Skeletal muscle satellite cell (primary cell): ENCODE results near the gene EED.

ENCODE experiments used
- H3K27me3 ChIP-seq: 2 replicates; pipeline ENCODE4 v1.7.0; 2013; ENCODE audit warnings: low read length; ENCODE audit not compliant: control insufficient read depth, insufficient read depth
- H3K36me3 ChIP-seq: 2 replicates; pipeline ENCODE4 v1.7.0; 2013; ENCODE audit warnings: mild to moderate bottlenecking, control low read depth, low read length; ENCODE audit not compliant: insufficient read depth
- H3K4me1 ChIP-seq: 2 replicates; pipeline ENCODE4 v1.7.0; 2013; ENCODE audit warnings: low read length; ENCODE audit not compliant: control insufficient read depth, insufficient read depth
- H3K4me2 ChIP-seq: 2 replicates; pipeline ENCODE4 v1.7.0; 2013; ENCODE audit warnings: mild to moderate bottlenecking, low read length
- H3K4me3 ChIP-seq: 2 replicates; pipeline ENCODE4 v1.7.0; 2013; ENCODE audit warnings: low read length
- H3K9ac ChIP-seq: 2 replicates; pipeline ENCODE4 v1.7.0; 2013; ENCODE audit warnings: mild to moderate bottlenecking, low read depth, low read length, moderate library complexity
- H3K9me3 ChIP-seq: replicated peaks from 2 replicates; pipeline ENCODE4 v1.7.0; 2013; ENCODE audit warnings: mild to moderate bottlenecking, control low read depth, low read length

Gene EED

DNA sequence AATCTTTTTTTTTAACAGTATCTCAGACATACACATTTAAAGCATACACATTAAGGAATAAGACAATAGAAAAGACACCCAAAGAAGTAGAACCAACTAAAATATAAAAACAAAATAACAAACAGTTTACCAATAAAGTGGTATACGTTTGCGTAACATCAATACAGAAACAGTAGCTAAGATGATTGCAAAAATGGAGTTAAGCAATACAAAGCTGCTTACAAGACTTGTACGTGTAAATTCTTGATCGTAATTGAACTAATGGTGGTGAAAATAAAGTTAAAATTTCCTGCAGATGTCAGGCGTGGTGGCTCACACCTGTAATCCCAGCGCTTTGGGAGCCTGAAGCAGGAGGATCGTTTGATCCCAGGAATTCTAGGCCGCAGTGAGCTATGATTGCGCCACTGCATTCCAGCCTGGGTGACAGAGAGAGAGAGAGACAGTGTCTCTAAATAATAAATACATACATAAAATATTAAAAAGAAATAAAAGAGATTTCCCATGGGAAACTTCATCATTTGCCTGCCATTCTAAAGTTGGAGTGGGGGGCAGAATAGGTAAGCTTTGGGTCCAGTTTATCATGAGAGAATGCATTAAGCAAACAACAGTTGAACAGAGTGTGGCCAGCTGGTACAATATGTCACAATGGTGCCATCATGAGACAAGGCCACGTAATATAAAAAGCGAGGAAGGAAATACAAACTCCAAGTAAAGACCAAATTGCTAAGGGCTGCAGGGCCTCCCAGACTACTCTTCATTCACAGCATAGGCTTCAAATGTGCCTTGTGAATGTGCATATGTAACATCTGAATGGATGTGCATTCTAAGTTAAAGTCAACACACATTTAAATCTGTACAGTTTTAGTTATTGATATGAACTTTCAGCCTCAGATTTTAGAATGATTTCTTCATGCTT, 38.9 kb upstream of the EED start:
- Histone ChIP-seq H3K4me2 (no peak overlapping the region), H3K4me1 (no peaks in the 10 kb centered on the region), H3K4me3 (no peak overlapping the region), H3K9ac (no peak overlapping the region), H3K36me3 (no peaks in the 10 kb centered on the region), H3K9me3 (no peaks in the 10 kb centered on the region), H3K27me3 (no peaks in the 10 kb centered on the region)

DNA sequence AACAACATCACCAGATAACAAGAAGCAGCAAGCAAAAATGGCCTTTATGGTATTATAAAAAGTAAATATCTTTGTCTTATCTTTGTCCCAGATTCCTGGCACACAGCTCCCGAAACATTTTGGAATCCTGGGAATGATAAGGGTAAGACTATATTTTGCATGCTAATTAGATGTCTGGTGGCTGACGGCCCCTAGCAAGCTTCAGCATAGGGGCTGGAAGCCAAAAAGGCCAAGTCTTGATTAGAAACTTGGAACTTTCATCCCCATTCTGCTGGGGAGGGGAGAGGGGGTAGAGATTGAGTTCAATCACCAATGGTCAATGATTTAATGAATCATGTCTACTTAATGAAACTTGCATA, 38.2 kb upstream of the EED start:
- Histone ChIP-seq H3K4me2 (no peak overlapping the region), H3K4me1 (no peaks in the 10 kb centered on the region), H3K27me3 (no peaks in the 10 kb centered on the region), H3K9ac (no peak overlapping the region), H3K4me3 (no peak overlapping the region), H3K36me3 (no peaks in the 10 kb centered on the region), H3K9me3 (no peaks in the 10 kb centered on the region)

GRCh38 chr11:86207413-86207812, 37.1 kb upstream of the EED start:
- no peak overlapping the region for H3K4me3 ChIP-seq
- H3K27me3 ChIP-seq: no peaks in the 10 kb centered on the region
- no peaks in the 10 kb centered on the region for H3K9me3 ChIP-seq

DNA sequence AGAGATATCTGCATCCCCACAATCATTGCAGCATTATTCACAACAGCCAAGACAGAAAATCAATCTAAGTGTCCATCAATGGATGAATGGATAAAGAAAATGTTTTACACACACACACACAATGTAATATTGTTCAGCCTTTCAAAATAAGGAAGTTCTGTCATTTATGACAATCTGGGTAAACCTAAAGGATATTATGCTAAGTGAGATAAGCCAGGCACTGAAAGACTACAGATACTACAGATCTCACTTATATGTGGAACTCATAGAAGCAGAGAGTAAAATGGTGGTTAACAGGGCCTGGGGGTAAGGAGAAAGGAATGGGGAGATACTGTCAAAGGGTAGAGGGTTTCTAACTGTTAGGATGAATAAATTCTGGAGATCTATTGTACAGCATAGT, 36.0 kb upstream of the EED start:
- no peak overlapping the region for H3K4me3 ChIP-seq
- H3K9ac ChIP-seq: no peak overlapping the region
- H3K9me3 ChIP-seq: no peaks in the 10 kb centered on the region
- H3K4me1 ChIP-seq: no peaks in the 10 kb centered on the region
- no peaks in the 10 kb centered on the region for H3K36me3 ChIP-seq
- H3K4me2 ChIP-seq: no peak overlapping the region
- no peaks in the 10 kb centered on the region for H3K27me3 ChIP-seq

More at GRCh38 chr11:86207413-86207812, 37.1 kb upstream of the EED start:
- Histone ChIP-seq H3K4me1 (no peaks in the 10 kb centered on the region), H3K36me3 (no peaks in the 10 kb centered on the region), H3K9ac (no peak overlapping the region), H3K4me2 (no peak overlapping the region)

DNA sequence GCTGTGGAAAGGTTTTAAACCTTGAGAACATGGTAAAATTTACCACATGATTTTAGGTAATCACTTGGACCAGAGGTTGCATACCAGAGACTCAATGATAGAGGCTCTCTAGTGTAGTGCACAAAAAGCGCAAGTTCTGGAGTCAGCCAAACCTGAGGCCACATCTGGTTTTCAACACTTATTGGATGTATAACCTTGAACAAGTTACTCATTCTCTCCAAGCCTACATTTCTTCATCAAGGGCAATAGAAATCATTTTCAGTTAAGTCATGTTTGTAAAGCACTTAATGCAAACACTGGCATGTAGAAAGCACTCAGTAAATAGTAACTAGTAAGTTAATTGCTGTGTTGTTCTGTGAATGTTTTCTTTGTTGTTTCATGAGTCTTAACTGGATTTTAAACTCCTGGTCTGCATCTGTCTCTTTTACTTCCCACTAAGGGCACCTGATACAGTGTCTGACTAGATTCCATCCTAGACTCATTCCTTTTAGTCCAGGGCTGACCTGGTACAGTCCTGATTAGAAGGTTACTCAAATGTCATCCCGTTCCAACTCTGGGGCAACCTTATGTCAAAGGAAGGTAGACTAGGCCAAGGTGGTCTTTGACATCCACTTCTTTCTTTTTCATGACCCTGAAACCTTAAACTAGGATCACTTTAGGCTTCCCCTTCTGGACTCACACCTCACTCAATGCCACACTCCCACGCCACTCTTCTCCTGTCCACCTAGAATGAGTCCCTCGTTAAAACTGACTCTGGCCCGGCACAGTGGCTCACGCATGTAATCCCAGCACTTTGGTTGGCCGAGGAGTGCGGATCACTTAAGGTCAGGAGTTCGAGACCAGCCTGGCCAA, 34.5 kb upstream of the EED start:
- H3K9ac ChIP-seq: no peak overlapping the region
- no peaks in the 10 kb centered on the region for H3K36me3 ChIP-seq
- no peak overlapping the region for H3K4me3 ChIP-seq
- H3K9me3 ChIP-seq: no peaks in the 10 kb centered on the region
- no peaks in the 10 kb centered on the region for H3K27me3 ChIP-seq
- no peak overlapping the region for H3K4me2 ChIP-seq
- no peaks in the 10 kb centered on the region for H3K4me1 ChIP-seq

- Histone ChIP-seq H3K4me2 (no peak overlapping the region), H3K4me1 (no peaks in the 10 kb centered on the region), H3K9me3 (no peaks in the 10 kb centered on the region), H3K27me3 (no peaks in the 10 kb centered on the region), H3K36me3 (no peaks in the 10 kb centered on the region), H3K4me3 (no peak overlapping the region), H3K9ac (no peak overlapping the region)
Measured at GRCh38 chr11:86210898-86211297, 33.7 kb upstream of the EED start.

- H3K36me3 ChIP-seq: no peaks in the 10 kb centered on the region
- H3K9ac ChIP-seq: no peak overlapping the region
- H3K27me3 ChIP-seq: no peaks in the 10 kb centered on the region
- H3K9me3 ChIP-seq: no peaks in the 10 kb centered on the region
- H3K4me2 ChIP-seq: no peak overlapping the region
- H3K4me3 ChIP-seq: no peak overlapping the region
- H3K4me1 ChIP-seq: no peaks in the 10 kb centered on the region
Measured at GRCh38 chr11:86211619-86212018, 32.9 kb upstream of the EED start.

- no peaks in the 10 kb centered on the region for H3K9me3 ChIP-seq
- no peak overlapping the region for H3K4me2 ChIP-seq
- no peaks in the 10 kb centered on the region for H3K4me1 ChIP-seq
- H3K27me3 ChIP-seq: no peaks in the 10 kb centered on the region
- H3K4me3 ChIP-seq: no peak overlapping the region
- H3K36me3 ChIP-seq: no peaks in the 10 kb centered on the region
- H3K9ac ChIP-seq: no peak overlapping the region
Measured at GRCh38 chr11:86212019-86212611, 32.4 kb upstream of the EED start.

DNA sequence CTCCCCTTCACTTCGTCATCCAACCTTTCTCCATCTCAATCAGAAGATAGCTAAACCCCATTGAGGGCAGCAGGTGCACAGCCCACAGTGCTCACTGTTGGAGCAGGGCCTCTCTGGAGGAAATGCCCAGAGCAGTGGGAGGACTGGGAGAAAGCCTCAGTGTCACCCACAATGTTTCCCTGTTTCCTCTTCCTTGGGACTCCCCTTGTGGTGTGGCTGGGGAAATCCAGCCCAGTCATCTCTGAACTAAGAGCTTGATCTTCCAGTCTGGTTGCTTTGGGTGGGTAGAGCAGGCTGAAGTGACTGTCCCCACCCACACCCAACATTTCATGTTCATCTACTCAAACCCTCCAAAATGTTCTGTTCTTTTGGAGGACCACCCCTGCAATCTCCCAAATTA, 29.8 kb upstream of the EED start:
- peaks cover 7% of the 10 kb centered on the region for H3K4me1 ChIP-seq
- no peaks in the 10 kb centered on the region for H3K36me3 ChIP-seq
- no peak overlapping the region for H3K4me2 ChIP-seq
- H3K9me3 ChIP-seq: no peaks in the 10 kb centered on the region
- H3K4me3 ChIP-seq: no peak overlapping the region
- no peaks in the 10 kb centered on the region for H3K27me3 ChIP-seq
- H3K9ac ChIP-seq: no peak overlapping the region

DNA sequence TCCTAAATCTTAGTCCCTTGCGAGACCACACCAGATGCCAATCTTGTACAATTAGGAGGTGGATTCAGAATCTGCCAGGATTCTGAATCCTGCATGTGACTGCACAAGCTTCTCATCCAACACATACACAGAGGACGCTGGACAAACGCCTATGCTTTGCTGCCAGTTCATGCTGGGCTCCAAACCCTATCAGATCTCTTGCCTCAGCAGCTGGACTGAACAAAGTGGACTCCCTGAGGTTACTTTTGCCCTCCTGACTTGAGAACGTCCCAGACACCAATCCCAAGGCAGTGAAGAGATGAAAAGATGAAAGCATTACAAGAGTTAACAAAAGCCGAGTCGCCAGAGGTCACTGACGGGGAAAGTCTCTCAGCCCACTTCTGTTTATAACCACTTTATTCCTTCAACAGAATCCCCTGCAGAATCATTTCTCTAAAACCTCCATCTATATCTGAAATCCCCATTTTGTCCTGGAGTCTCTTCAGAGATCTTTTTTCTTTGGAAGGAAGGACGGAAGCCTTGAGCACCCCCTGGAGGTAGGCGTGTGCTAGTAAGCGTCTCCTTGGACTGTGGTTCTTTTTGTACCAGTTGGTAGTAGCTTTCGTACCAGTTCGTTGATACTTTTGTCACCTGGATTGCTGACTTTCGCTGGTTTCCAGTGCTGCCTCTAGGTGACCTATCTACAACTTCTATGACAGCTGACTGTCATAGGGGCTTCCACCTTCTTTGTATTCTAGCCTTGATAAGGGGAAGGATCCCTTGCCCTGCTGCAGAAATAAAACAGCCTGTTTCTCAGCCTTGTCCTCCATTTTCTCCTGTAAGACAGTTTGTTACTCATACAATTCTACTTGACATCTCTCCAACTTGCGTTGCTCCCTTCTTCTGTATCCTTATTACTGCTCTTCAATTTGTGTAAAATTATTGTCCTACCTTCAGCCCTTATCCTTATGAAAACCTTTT, 26.1 kb upstream of the EED start:
- H3K36me3 ChIP-seq: no peaks in the 10 kb centered on the region
- H3K9me3 ChIP-seq: no peaks in the 10 kb centered on the region
- H3K4me2 ChIP-seq: peak overlapping the region; percentile 79
- peak overlapping the region; percentile 62 for H3K4me3 ChIP-seq
- H3K27me3 ChIP-seq: peaks cover 2% of the 10 kb centered on the region
- peak overlapping the region; percentile 50 for H3K9ac ChIP-seq
- peaks cover 7% of the 10 kb centered on the region for H3K4me1 ChIP-seq
